K562 (cell line): ENCODE data around the gene ANKLE1. TPM values are rescaled to one million over a fixed set of nuclear protein-coding genes. Genes with fewer than 3 reads are reported as not detected.

Experiments used
- ARID1B ChIP-seq: fragments of 450-650 bp; IDR thresholded peaks from 2 replicates; pipeline ENCODE4 v1.6.1; 2016; ENCODE audit warnings: antibody characterized with exemption, mild to moderate bottlenecking, inconsistent platforms
- CBFB ChIP-seq: sonication (generic); formaldehyde crosslinking; IDR thresholded peaks from 2 replicates; pipeline ENCODE4 v1.4.0; 2020; ENCODE audit warnings: mild to moderate bottlenecking, missing genetic modification reagents
- GTF2B ChIP-seq: IDR thresholded peaks from 2 replicates; pipeline ENCODE4 v1.6.1; 2011; ENCODE audit not compliant: insufficient read length; ENCODE audit errors: extremely low read depth
- PKNOX1 ChIP-seq: fragments of 450-650 bp; IDR thresholded peaks from 2 replicates; pipeline ENCODE4 v1.6.1; 2016
- SIN3B ChIP-seq: fragments of 450-650 bp; IDR thresholded peaks from 2 replicates; pipeline ENCODE4 v1.6.1; 2017; ENCODE audit warnings: low read depth, mild to moderate bottlenecking, moderate library complexity
- TFE3 ChIP-seq: fragments of 450-650 bp; formaldehyde crosslinking; IDR thresholded peaks from 2 replicates; pipeline ENCODE4 v1.4.0; 2020; ENCODE audit warnings: mild to moderate bottlenecking, mixed read lengths
- polyA plus RNA-seq, 8 experiments: library from polyadenylated mRNA; depleted of rRNA in 4 of 8; stranded (reverse) in 5 of 8; unstranded in 3 of 8; fragments of >200 nt; fragmentation: Nextera tagmentation in 2 of 8; fragmentation: Illumina TruSeq in 1 of 8; extraction: Ambion mirVana in 2 of 8; extraction: Trizol in 1 of 8; gene quantifications; 2 replicates each; pipeline versions ENCODE4 v1.2.1 to v1.2.3, GENCODE V29; 2011 to 2014; ENCODE audit warnings: inconsistent platforms in 1 of 8, missing spikeins in 1 of 8
- total RNA-seq, 7 experiments: library from RNA; depleted of rRNA in 6 of 7; stranded (reverse); fragments of >200 nt in 6 of 7; fragmentation: Illumina TruSeq in 2 of 7; extraction: Trizol in 2 of 7; gene quantifications; 2 replicates each; pipeline versions ENCODE4 v1.2.1 to v1.2.3, GENCODE V29; 2011 to 2021; ENCODE audit warnings: low replicate concordance in 1 of 7
- TF ChIP-seq, protein P1 (sequence below): fragments of 250-450 bp; sonication (Bioruptor Pico); IDR thresholded peaks from 2 replicates; pipeline ENCODE4 v1.4.0; 2020
- TF ChIP-seq, protein P2 (sequence below): fragments of 450-650 bp; formaldehyde crosslinking; IDR thresholded peaks from 2 replicates; pipeline ENCODE4 v1.4.0; 2020; ENCODE audit warnings: mild to moderate bottlenecking, moderate library complexity
- TF ChIP-seq, protein P3 (sequence below), 2 experiments: IDR thresholded peaks; 2 replicates each; pipeline ENCODE4 v1.6.1; 2011; ENCODE audit warnings: borderline replicate concordance in 1 of 2, control low read depth in 1 of 2, low read depth in 1 of 2, low read length in 1 of 2, mild to moderate bottlenecking in 1 of 2, mixed read lengths in 1 of 2, moderate library complexity in 1 of 2; ENCODE audit not compliant: insufficient read depth in 1 of 2, insufficient read length in 1 of 2, poor library complexity in 1 of 2, severe bottlenecking in 1 of 2; ENCODE audit errors: extremely low read depth in 1 of 2

The ANKLE1 gene
- total and polyA plus RNA-seq, 9 of the 15 experiments (the other 6 are each of a cell fraction or from before 2014, with no cell fraction given), result 0.63 to 9.2 (median 2.9) TPM

DNA sequence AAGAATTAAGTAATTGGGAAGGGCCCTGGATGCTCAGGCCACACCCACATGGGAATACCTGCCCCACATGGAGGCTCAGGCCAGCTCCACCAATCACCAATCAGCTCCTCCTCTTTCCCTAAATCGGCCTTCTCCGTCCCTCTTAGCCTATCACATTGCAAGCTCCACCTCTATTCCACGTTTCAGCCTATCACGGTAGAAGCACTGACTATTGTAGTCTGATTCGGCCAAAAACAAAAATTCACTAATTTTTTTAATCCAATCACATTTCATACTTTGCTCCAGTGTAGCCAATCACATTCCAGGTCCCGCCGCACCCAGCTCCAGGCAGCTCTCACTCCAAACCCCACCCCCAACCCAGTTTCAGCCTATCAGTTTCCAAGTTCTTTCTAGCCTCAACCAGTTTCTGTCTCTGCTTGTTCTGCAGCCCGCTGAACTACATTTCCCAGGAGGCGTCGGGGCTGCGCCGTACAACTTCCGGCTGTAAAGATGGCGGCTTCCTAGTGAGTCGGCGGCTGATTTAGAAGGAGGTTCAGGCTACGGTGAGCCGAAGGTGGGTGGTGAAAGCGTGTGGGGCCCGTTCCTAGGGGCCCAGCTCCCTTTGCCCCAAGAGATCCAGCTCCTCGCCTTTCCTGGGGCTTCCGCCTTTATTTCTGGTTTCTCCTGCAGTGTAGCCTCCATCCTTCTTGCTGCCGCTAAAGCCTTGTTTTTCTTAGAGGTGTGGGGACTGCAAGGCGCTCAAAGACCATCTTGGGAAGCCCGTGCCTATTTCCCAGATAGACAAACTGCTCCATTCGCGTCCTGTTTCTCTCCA, 14.5 kb upstream of the ANKLE1 start, which contains the start of gene BABAM1 (continued):
- TF ChIP-seq, protein P1, sequence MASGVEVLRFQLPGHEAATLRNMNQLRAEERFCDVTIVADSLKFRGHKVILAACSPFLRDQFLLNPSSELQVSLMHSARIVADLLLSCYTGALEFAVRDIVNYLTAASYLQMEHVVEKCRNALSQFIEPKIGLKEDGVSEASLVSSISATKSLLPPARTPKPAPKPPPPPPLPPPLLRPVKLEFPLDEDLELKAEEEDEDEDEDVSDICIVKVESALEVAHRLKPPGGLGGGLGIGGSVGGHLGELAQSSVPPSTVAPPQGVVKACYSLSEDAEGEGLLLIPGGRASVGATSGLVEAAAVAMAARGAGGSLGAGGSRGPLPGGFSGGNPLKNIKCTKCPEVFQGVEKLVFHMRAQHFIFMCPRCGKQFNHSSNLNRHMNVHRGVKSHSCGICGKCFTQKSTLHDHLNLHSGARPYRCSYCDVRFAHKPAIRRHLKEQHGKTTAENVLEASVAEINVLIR (CRISPR knock-in tag), result 0 out of 2 replicates have a peak, but pooled peaks have one; percentile 7
- TF ChIP-seq GTF2B, result no peak
- TF ChIP-seq, protein P2, sequence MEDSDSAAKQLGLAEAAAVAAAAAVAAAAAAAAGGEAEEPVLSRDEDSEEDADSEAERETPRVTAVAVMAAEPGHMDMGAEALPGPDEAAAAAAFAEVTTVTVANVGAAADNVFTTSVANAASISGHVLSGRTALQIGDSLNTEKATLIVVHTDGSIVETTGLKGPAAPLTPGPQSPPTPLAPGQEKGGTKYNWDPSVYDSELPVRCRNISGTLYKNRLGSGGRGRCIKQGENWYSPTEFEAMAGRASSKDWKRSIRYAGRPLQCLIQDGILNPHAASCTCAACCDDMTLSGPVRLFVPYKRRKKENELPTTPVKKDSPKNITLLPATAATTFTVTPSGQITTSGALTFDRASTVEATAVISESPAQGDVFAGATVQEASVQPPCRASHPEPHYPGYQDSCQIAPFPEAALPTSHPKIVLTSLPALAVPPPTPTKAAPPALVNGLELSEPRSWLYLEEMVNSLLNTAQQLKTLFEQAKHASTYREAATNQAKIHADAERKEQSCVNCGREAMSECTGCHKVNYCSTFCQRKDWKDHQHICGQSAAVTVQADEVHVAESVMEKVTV, result no peak
- no peak for TF ChIP-seq ARID1B
- no peak for TF ChIP-seq CBFB (CRISPR knock-in tag)
- TF ChIP-seq PKNOX1, result peak; percentile 78
- TF ChIP-seq, protein P3, sequence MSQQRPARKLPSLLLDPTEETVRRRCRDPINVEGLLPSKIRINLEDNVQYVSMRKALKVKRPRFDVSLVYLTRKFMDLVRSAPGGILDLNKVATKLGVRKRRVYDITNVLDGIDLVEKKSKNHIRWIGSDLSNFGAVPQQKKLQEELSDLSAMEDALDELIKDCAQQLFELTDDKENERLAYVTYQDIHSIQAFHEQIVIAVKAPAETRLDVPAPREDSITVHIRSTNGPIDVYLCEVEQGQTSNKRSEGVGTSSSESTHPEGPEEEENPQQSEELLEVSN (IDR thresholded peaks at IDR 0.05; ENCODE audit: borderline replicate concordance in 1 of 2, extremely low read depth in 1 of 2, insufficient read depth in 1 of 2, insufficient read length in 1 of 2, low read depth in 1 of 2, low read length in 1 of 2, poor library complexity in 1 of 2, severe bottlenecking in 1 of 2), result peak in 1 of 2 experiments; percentile 9
- TF ChIP-seq TFE3 (CRISPR knock-in tag), result no peak
- peak; percentile 98 for TF ChIP-seq SIN3B
